Measurements from ENCODE around the gene STON2. TPM values are rescaled to one million over a fixed set of nuclear protein-coding genes. Genes with fewer than 3 reads are reported as not detected.

STON2 gene
- total and polyA plus RNA-seq, 12 donors: 0.33 to 14.5 (median 5.7) TPM

- TF ChIP-seq CTCF (IDR thresholded peaks at IDR 0.05): no peak
- Histone ChIP-seq H3K27ac (no peak overlapping the region), H3K27me3 (peaks cover 0 to 19% (median 6%) of the 10 kb centered on the region in 7 donors), H3K9me3 (peaks cover 0 to 3% (median 0%) of the 10 kb centered on the region in 11 donors), H3K4me3 (no peak overlapping the region), H3K4me1 (peaks cover 0 to 15% (median 0%) of the 10 kb centered on the region in 9 donors), H3K36me3 (no peaks in the 10 kb centered on the region)
- WGBS, 2 donors: 95% methylated on average over 2 of the region's 2 CpGs
- ATAC-seq (no peak), DNase-seq (no peak)
- intact Hi-C loops (cut with DNase I): no loop called here
Observed at GRCh38 chr14:81319314-81319713, 80.8 kb downstream of the STON2 start.

DNA sequence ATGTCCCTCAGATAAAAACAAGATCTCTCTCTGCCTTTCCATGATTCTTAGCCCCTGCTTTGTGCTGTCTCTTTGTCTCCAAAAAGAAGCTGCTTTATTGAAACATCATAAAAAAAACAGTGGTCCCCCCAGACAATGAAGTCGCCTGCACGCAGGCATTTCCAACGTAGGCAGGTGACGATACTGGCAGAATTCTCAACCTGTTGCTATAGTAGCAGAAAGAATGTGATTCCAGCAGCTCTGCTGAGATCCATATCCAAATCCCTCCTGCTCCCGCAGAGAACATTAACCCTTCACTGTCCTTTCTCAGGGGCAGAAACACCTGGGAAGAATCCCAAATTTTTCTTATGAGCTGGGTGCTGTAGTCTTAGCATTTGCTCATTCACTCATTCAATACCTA, 84.8 kb downstream of the STON2 start:
- H3K4me3 ChIP-seq: no peak overlapping the region
- intact Hi-C loops (cut with DNase I): no loop called here
- H3K9me3 ChIP-seq: peaks cover 0 to 3% (median 0%) of the 10 kb centered on the region in 11 donors
- DNase-seq (no peak), ATAC-seq (no peak)
- H3K36me3 ChIP-seq: no peaks in the 10 kb centered on the region
- WGBS, 2 donors: 12 to 18% methylated on average over 5 of the region's 5 CpGs
- H3K27me3 ChIP-seq: peaks cover 0 to 9% (median 0%) of the 10 kb centered on the region in 7 donors
- peaks cover 0 to 20% (median 0%) of the 10 kb centered on the region in 9 donors for H3K4me1 ChIP-seq
- no peak for TF ChIP-seq CTCF (IDR thresholded peaks at IDR 0.05)
- H3K27ac ChIP-seq: no peak overlapping the region

GRCh38 chr14:81314443-81315175, 85.5 kb downstream of the STON2 start:
- intact Hi-C loops (cut with DNase I): no loop called here
- 72 to 76% methylated on average over 4 of the region's 4 CpGs for WGBS, 2 donors
- Histone ChIP-seq H3K9me3 (peaks cover 0 to 3% (median 0%) of the 10 kb centered on the region in 11 donors), H3K27me3 (peaks cover 0 to 11% (median 0%) of the 10 kb centered on the region in 7 donors), H3K4me1 (peaks cover 0 to 20% (median 0%) of the 10 kb centered on the region in 9 donors), H3K4me3 (no peak overlapping the region), H3K36me3 (no peaks in the 10 kb centered on the region), H3K27ac (no peak overlapping the region)
- TF ChIP-seq CTCF (IDR thresholded peaks at IDR 0.05): no peak
- no peak for ATAC-seq
- DNase-seq: no peak

GRCh38 chr14:81313775-81314429, 86.2 kb downstream of the STON2 start:
- no peak for ATAC-seq
- no peak overlapping the region for H3K4me3 ChIP-seq
- H3K27ac ChIP-seq: no peak overlapping the region
- H3K36me3 ChIP-seq: no peaks in the 10 kb centered on the region
- WGBS, 2 donors: 79 to 83% methylated on average over 3 of the region's 3 CpGs
- peaks cover 0 to 11% (median 0%) of the 10 kb centered on the region in 7 donors for H3K27me3 ChIP-seq
- DNase-seq: no peak
- intact Hi-C loops (cut with DNase I): no loop called here
- peaks cover 0 to 3% (median 0%) of the 10 kb centered on the region in 11 donors for H3K9me3 ChIP-seq
- H3K4me1 ChIP-seq: peaks cover 0 to 20% (median 0%) of the 10 kb centered on the region in 9 donors
- no peak for TF ChIP-seq CTCF (IDR thresholded peaks at IDR 0.05)
